ENCODE results near the gene TNFAIP1. TPM values are rescaled to one million over a fixed set of nuclear protein-coding genes. Genes with fewer than 3 reads are reported as not detected.

Gene TNFAIP1
- total RNA-seq, 4 donors from 2014 or later = 18.8 to 36.5 (median 25.5) TPM

DNA sequence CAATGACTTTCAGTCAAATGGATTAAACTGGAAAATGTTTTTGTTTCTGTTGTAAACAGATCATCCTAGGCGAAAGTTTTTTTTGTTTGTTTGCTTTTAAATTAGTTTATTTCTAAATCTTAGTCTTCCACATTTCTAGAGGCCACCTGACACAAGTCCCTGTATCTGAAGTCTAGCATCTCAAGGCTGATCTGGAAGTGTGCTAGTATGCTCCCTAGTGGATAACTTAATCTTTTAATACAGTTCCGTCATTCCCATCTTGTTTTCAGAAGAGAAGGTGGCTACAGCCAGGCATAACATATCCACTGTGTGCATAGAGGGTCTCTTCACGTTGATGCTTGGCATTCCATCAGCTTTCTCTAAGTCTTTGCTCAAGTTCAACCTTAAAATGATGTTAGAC is 7.9 kb upstream of the TNFAIP1 start:
- no peak for ATAC-seq
- Histone ChIP-seq H3K36me3 (peaks cover 0 to 46% of the 10 kb centered on the region in 2 donors), H3K9me3 (no peaks in the 10 kb centered on the region), H3K4me3 (no peak overlapping the region), H3K4me1 (no peaks in the 10 kb centered on the region), H3K27ac (no peak overlapping the region), H3K27me3 (no peaks in the 10 kb centered on the region)
- TF ChIP-seq, protein P1, sequence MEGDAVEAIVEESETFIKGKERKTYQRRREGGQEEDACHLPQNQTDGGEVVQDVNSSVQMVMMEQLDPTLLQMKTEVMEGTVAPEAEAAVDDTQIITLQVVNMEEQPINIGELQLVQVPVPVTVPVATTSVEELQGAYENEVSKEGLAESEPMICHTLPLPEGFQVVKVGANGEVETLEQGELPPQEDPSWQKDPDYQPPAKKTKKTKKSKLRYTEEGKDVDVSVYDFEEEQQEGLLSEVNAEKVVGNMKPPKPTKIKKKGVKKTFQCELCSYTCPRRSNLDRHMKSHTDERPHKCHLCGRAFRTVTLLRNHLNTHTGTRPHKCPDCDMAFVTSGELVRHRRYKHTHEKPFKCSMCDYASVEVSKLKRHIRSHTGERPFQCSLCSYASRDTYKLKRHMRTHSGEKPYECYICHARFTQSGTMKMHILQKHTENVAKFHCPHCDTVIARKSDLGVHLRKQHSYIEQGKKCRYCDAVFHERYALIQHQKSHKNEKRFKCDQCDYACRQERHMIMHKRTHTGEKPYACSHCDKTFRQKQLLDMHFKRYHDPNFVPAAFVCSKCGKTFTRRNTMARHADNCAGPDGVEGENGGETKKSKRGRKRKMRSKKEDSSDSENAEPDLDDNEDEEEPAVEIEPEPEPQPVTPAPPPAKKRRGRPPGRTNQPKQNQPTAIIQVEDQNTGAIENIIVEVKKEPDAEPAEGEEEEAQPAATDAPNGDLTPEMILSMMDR (IDR thresholded peaks at IDR 0.05 in 4 of 5, conservative IDR thresholded peaks at IDR 0.05 in 1 of 5) = peak in 1 of 5 experiments; percentile 7
- no peak for TF ChIP-seq POLR2A (IDR thresholded peaks at IDR 0.05)
- DNase-seq = no peak
- intact Hi-C loops (cut with DNase I; ENCODE audit: low total_unique reads) = no loop called here
- in situ Hi-C loops (cut with MboI; ENCODE audit: low sequenced_read_pairs in 4 of 4) = loop anchor here in 2 of 4 donors (25.0 kb wide), 1 partner anchor 635 kb away; the partner anchor contains the start of gene PHF12 (in 2 of the 2)

DNA sequence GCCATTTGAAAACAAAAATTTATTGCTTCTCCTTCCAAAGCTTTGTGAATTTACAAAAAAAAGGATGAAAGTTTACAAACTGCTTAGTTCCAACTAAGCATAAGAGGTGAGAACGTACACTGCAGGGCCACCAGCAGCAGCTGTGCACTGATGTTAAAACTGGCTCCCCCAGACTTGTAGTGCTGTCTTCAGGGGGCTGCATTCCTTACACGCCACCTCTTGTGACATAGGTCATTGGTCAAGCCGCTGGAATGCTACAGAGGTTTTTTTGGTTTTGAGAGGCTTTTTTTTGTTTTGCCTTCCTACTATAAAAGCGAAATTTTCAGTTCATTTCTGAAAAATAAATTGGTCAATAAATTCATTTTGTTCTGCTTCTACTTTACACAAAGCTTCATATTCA is 7.2 kb upstream of the TNFAIP1 start:
- in situ Hi-C loops (cut with MboI; ENCODE audit: low sequenced_read_pairs in 4 of 4) = loop anchor here in 2 of 4 donors (25.0 kb wide), 1 partner anchor 634 kb away; the partner anchor contains the start of gene PHF12 (in 2 of the 2)

GRCh38 chr17:28330671-28331070 is 4.9 kb upstream of the TNFAIP1 start:
- H3K27me3 ChIP-seq = no peaks in the 10 kb centered on the region
- in situ Hi-C loops (cut with MboI; ENCODE audit: low sequenced_read_pairs in 4 of 4) = loop anchor here in 3 of 4 donors (10.0 to 25.0 kb wide), 3 partner anchors 286 to 632 kb away; partner anchors contain the start of genes PHF12 (in 3 of the 3) and NLK (in 1 of the 3)
- TF ChIP-seq POLR2A (IDR thresholded peaks at IDR 0.05) = no peak
- TF ChIP-seq, protein P1 (IDR thresholded peaks at IDR 0.05 in 4 of 5, conservative IDR thresholded peaks at IDR 0.05 in 1 of 5) = no peak
- no peak overlapping the region for H3K4me3 ChIP-seq
- no peak for DNase-seq
- H3K4me1 ChIP-seq = peaks cover 14 to 18% of the 10 kb centered on the region in 2 donors
- no peak for ATAC-seq
- H3K27ac ChIP-seq = no peak overlapping the region
- intact Hi-C loops (cut with DNase I; ENCODE audit: low total_unique reads) = loop anchor here (10.0 kb wide), 1 partner anchor 436 kb away; the partner anchor contains the start of gene LYRM9
- H3K9me3 ChIP-seq = no peaks in the 10 kb centered on the region
- H3K36me3 ChIP-seq = peaks cover 0 to 46% of the 10 kb centered on the region in 2 donors

More for the DNA sequence above, 7.2 kb upstream of the TNFAIP1 start:
- H3K36me3 ChIP-seq = peaks cover 0 to 46% of the 10 kb centered on the region in 2 donors
- H3K4me1 ChIP-seq = peaks cover 0 to 2% of the 10 kb centered on the region in 2 donors
- H3K4me3 ChIP-seq = no peak overlapping the region
- intact Hi-C loops (cut with DNase I; ENCODE audit: low total_unique reads) = no loop called here
- no peaks in the 10 kb centered on the region for H3K27me3 ChIP-seq
- no peaks in the 10 kb centered on the region for H3K9me3 ChIP-seq
- H3K27ac ChIP-seq = no peak overlapping the region
- no peak for TF ChIP-seq POLR2A (IDR thresholded peaks at IDR 0.05)
- TF ChIP-seq, protein P1 (IDR thresholded peaks at IDR 0.05 in 4 of 5, conservative IDR thresholded peaks at IDR 0.05 in 1 of 5) = no peak
- ATAC-seq (no peak), DNase-seq (no peak)

- intact Hi-C loops (cut with DNase I; ENCODE audit: low total_unique reads) (loop anchor here (10.0 kb wide), 1 partner anchor 437 kb away; the partner anchor contains the start of gene LYRM9), in situ Hi-C loops (cut with MboI; ENCODE audit: low sequenced_read_pairs in 4 of 4) (loop anchor here in 3 of 4 donors (10.0 to 25.0 kb wide), 3 partner anchors 287 to 630 kb away; partner anchors contain the start of genes PHF12 (in 3 of the 3) and NLK (in 1 of the 3))
- Histone ChIP-seq H3K27me3 (no peaks in the 10 kb centered on the region), H3K36me3 (peaks cover 0 to 43% of the 10 kb centered on the region in 2 donors), H3K4me3 (no peak overlapping the region), H3K4me1 (peaks cover 24 to 27% of the 10 kb centered on the region in 2 donors), H3K27ac (no peak overlapping the region), H3K9me3 (no peaks in the 10 kb centered on the region)
- ATAC-seq (no peak), DNase-seq (no peak)
- TF ChIP-seq, protein P1 (IDR thresholded peaks at IDR 0.05 in 4 of 5, conservative IDR thresholded peaks at IDR 0.05 in 1 of 5) = no peak
- no peak for TF ChIP-seq POLR2A (IDR thresholded peaks at IDR 0.05)
Measured at GRCh38 chr17:28331891-28332420, 3.6 kb upstream of the TNFAIP1 start.
